GM21381 (cell line): Measurements from ENCODE around the gene NR5A1.

ENCODE experiments used
- ATAC-seq: cut with Tn5 transposase; IDR thresholded peaks from one replicate; pipeline ENCODE4 v1.9.1; 2021; ENCODE audit warnings: mild to moderate bottlenecking, moderate library complexity; ENCODE audit not compliant: unreplicated experiment

NR5A1 gene

GRCh38 chr9:124467410-124468060, 39.7 kb downstream of the NR5A1 start:
- no peak for ATAC-seq

- no peak for ATAC-seq
Observed at GRCh38 chr9:124465736-124466135, 41.5 kb downstream of the NR5A1 start.

GRCh38 chr9:124462739-124463138, 44.5 kb downstream of the NR5A1 start:
- ATAC-seq: no peak

GRCh38 chr9:124458441-124458840, 48.8 kb downstream of the NR5A1 start:
- ATAC-seq: no peak

GRCh38 chr9:124457887-124458431, 49.2 kb downstream of the NR5A1 start:
- ATAC-seq: no peak

- no peak for ATAC-seq
Observed at GRCh38 chr9:124457079-124457886, 49.9 kb downstream of the NR5A1 start.

GRCh38 chr9:124456341-124457078, 50.7 kb downstream of the NR5A1 start:
- no peak for ATAC-seq

- ATAC-seq: no peak
Observed at GRCh38 chr9:124455820-124456219, 51.4 kb downstream of the NR5A1 start.

GRCh38 chr9:124454791-124455443, 52.3 kb downstream of the NR5A1 start:
- ATAC-seq: no peak

GRCh38 chr9:124454296-124454695, 52.9 kb downstream of the NR5A1 start:
- no peak for ATAC-seq

GRCh38 chr9:124453586-124454191, 53.5 kb downstream of the NR5A1 start:
- no peak for ATAC-seq

- no peak for ATAC-seq
Observed at GRCh38 chr9:124452841-124453585, 54.2 kb downstream of the NR5A1 start.

- no peak for ATAC-seq
Observed at GRCh38 chr9:124452326-124452725, 54.9 kb downstream of the NR5A1 start.

- ATAC-seq: no peak
Observed at GRCh38 chr9:124450931-124451661, 56.1 kb downstream of the NR5A1 start.

GRCh38 chr9:124450241-124450924, 56.8 kb downstream of the NR5A1 start, which contains the start of gene ADGRD2:
Gene ADGRD2, plus strand, starts transcription at chr9:124450451. Its CDS starts 1,216 bp downstream, at chr9:124451667.
- ATAC-seq: no peak

GRCh38 chr9:124449381-124450151, 57.6 kb downstream of the NR5A1 start:
- no peak for ATAC-seq

GRCh38 chr9:124448019-124448418, 59.2 kb downstream of the NR5A1 start:
- no peak for ATAC-seq

GRCh38 chr9:124447297-124447661, 59.9 kb downstream of the NR5A1 start:
- ATAC-seq: no peak
